CD14-positive monocyte (primary cell): ENCODE measurements around the gene TFEB. TPM values are rescaled to one million over a fixed set of nuclear protein-coding genes. Genes with fewer than 3 reads are reported as not detected.

Experiments
- DNase-seq, 3 donors: peaks; one replicate each; pipeline ENCODE4 v3.0.0-alpha.2; 2011 to 2022
- H2AFZ ChIP-seq: 2 replicates; pipeline ENCODE4 v1.6.0; 2012; ENCODE audit warnings: mild to moderate bottlenecking, low read depth, low read length, inconsistent platforms; ENCODE audit not compliant: insufficient read depth, poor library complexity, severe bottlenecking
- H3K27ac ChIP-seq, 2 donors: 1 replicate in 1 of 2; 2 replicates in 1 of 2; pipeline ENCODE4 v1.5.1; 2012 to 2013; ENCODE audit warnings: low read length in 2 of 2, control low read depth in 1 of 2, inconsistent platforms in 1 of 2, low read depth in 1 of 2, mild to moderate bottlenecking in 1 of 2
- H3K27me3 ChIP-seq, 2 donors: one replicate each; pipeline versions ENCODE4 v1.6.0 to v1.6.1; 2011 to 2013; ENCODE audit warnings: low read length in 2 of 2; ENCODE audit not compliant: control insufficient read depth in 2 of 2, insufficient read depth in 2 of 2
- H3K36me3 ChIP-seq, 2 donors: replicated peaks in 1 of 2; 1 replicate in 1 of 2; 2 replicates in 1 of 2; pipeline versions ENCODE4 v1.5.1 to v1.6.1; 2012 to 2013; ENCODE audit warnings: low read length in 2 of 2, control low read depth in 1 of 2, inconsistent platforms in 1 of 2, mild to moderate bottlenecking in 1 of 2; ENCODE audit not compliant: insufficient read depth in 2 of 2, control insufficient read depth in 1 of 2
- H3K4me1 ChIP-seq, 2 donors: 1 replicate in 1 of 2; 2 replicates in 1 of 2; pipeline versions ENCODE4 v1.5.1 to v1.6.1; 2012 to 2013; ENCODE audit warnings: low read length in 2 of 2, control low read depth in 1 of 2, inconsistent platforms in 1 of 2, mild to moderate bottlenecking in 1 of 2, moderate library complexity in 1 of 2; ENCODE audit not compliant: insufficient read depth in 2 of 2, control insufficient read depth in 1 of 2
- H3K4me2 ChIP-seq: replicated peaks from 2 replicates; pipeline ENCODE3; 2012; ENCODE audit warnings: low read length, moderate library complexity, mild to moderate bottlenecking; ENCODE audit not compliant: poor library complexity, severe bottlenecking; ENCODE audit errors: extremely low read depth
- H3K4me3 ChIP-seq, 3 experiments: fragments of 200-600 bp in 1 of 3; sonication (generic) in 1 of 3; replicated peaks in 1 of 3; 1 replicate in 2 of 3; 2 replicates in 1 of 3; pipeline ENCODE4 v1.5.1; 2011 to 2013; ENCODE audit warnings: low read length in 3 of 3, mild to moderate bottlenecking in 3 of 3, control low read depth in 2 of 3, low read depth in 2 of 3, inconsistent platforms in 1 of 3, moderate library complexity in 1 of 3
- H3K79me2 ChIP-seq: 2 replicates; pipeline ENCODE4 v1.6.0; 2012; ENCODE audit warnings: mild to moderate bottlenecking, control low read depth, inconsistent platforms, low read length, moderate library complexity; ENCODE audit not compliant: insufficient read depth
- H3K9ac ChIP-seq: 2 replicates; pipeline ENCODE4 v1.6.0; 2017; ENCODE audit warnings: low read length, mild to moderate bottlenecking; ENCODE audit not compliant: insufficient read depth, poor library complexity, severe bottlenecking
- H3K9me3 ChIP-seq, 2 donors: replicated peaks in 1 of 2; 1 replicate in 1 of 2; 2 replicates in 1 of 2; pipeline versions ENCODE4 v1.5.1 to v1.6.1; 2012 to 2013; ENCODE audit warnings: low read length in 2 of 2, control low read depth in 1 of 2; ENCODE audit not compliant: control insufficient read depth in 1 of 2, insufficient read depth in 1 of 2
- H4K20me1 ChIP-seq: 2 replicates; pipeline ENCODE4 v1.6.0; 2012; ENCODE audit warnings: mild to moderate bottlenecking, low read length, control low read depth, moderate library complexity; ENCODE audit not compliant: insufficient read depth
- H3K27ac Mint-ChIP-seq, 7 donors: one replicate each; pipeline ENCODE4 v1.8.0; 2020; ENCODE audit warnings: mild to moderate bottlenecking in 7 of 7, mixed read lengths in 7 of 7, moderate library complexity in 6 of 7, inconsistent platforms in 2 of 7
- H3K27me3 Mint-ChIP-seq, 3 donors: one replicate each; pipeline ENCODE4 v1.8.0; 2021 to 2022; ENCODE audit warnings: low read depth in 3 of 3, mild to moderate bottlenecking in 3 of 3, mixed read lengths in 3 of 3, moderate library complexity in 3 of 3, inconsistent platforms in 1 of 3
- H3K36me3 Mint-ChIP-seq, 2 donors: one replicate each; pipeline ENCODE4 v1.8.0; 2020; ENCODE audit warnings: mixed read lengths in 2 of 2, inconsistent platforms in 1 of 2, mild to moderate bottlenecking in 1 of 2
- H3K4me1 Mint-ChIP-seq: one replicate; pipeline ENCODE4 v1.8.0; 2020; ENCODE audit warnings: mild to moderate bottlenecking, mixed read lengths
- H3K4me3 Mint-ChIP-seq, 2 donors: one replicate each; pipeline ENCODE4 v1.8.0; 2020; ENCODE audit warnings: mild to moderate bottlenecking in 2 of 2, mixed read lengths in 2 of 2, moderate library complexity in 1 of 2
- H3K9me3 Mint-ChIP-seq, 7 donors: one replicate each; pipeline ENCODE4 v1.8.0; 2020 to 2022; ENCODE audit warnings: mixed read lengths in 7 of 7, mild to moderate bottlenecking in 6 of 7, moderate library complexity in 6 of 7, inconsistent platforms in 2 of 7
- CTCF ChIP-seq: fragments of 200-600 bp; IDR thresholded peaks from one replicate; pipeline ENCODE4 v1.8.0; 2022; ENCODE audit warnings: antibody characterized with exemption, mild to moderate bottlenecking
- whole genome bisulfite sequencing: methylation state at CpG from one replicate; pipeline ENCODE4 v1.1.5; 2013; ENCODE audit warnings: missing lambda C conversion rate; ENCODE audit not compliant: insufficient coverage; 5-methylcytosine and 5-hydroxymethylcytosine counted together
- intact Hi-C, 2 donors: fragments of 100-400 bp; cut with micrococcal nuclease; formaldehyde crosslinking; loops; one replicate each; pipeline versions ENCODE4 v1.15.0 to v1.15.1; 2023
- polyA plus RNA-seq, 3 donors: library from polyadenylated mRNA; depleted of rRNA in 1 of 3; unstranded in 2 of 3; stranded (reverse) in 1 of 3; fragments of 300-500 nt in 2 of 3; fragments of >200 nt in 1 of 3; fragmentation: Illumina TruSeq in 2 of 3; gene quantifications; 1 replicate in 2 of 3; 2 replicates in 1 of 3; pipeline ENCODE4 v1.2.3, GENCODE V29; 2012 to 2021

TFEB gene
- polyA plus RNA-seq, 3 donors, result 42.6 to 60.0 (median 55.0) TPM

- Histone ChIP-seq H4K20me1 (no peaks in the 10 kb centered on the region), H3K36me3 (no peaks in the 10 kb centered on the region), H3K27ac (no peak overlapping the region), H3K4me3 (no peak overlapping the region), H2AFZ (no peak overlapping the region), H3K79me2 (no peaks in the 10 kb centered on the region), H3K4me2 (no peak overlapping the region), H3K9me3 (no peaks in the 10 kb centered on the region), H3K4me1 (no peaks in the 10 kb centered on the region), H3K9ac (no peak overlapping the region), H3K27me3 (no peaks in the 10 kb centered on the region)
- 25% methylated on average over 2 of the region's 2 CpGs for WGBS
- H3K4me1 Mint-ChIP-seq, result peaks cover under 1% of the 10 kb centered on the region
- H3K36me3 Mint-ChIP-seq, result peaks cover 0 to 2% of the 10 kb centered on the region in 2 donors
- peaks cover 0 to 7% (median 4%) of the 10 kb centered on the region in 3 donors for H3K27me3 Mint-ChIP-seq
- H3K9me3 Mint-ChIP-seq, result no peaks in the 10 kb centered on the region
- DNase-seq, result peak; percentile 21 to 33 (median 23)
- H3K4me3 Mint-ChIP-seq, result no peak overlapping the region
- peak overlapping the region in 2 of 7 donors; percentile 62 to 66 for H3K27ac Mint-ChIP-seq
- no peak for TF ChIP-seq CTCF
- intact Hi-C loops, result loop anchor here in 1 of 2 donors (10.0 kb wide), 1 partner anchor 159 kb away; no protein-coding TSS in a partner anchor
These were observed 28.1 kb upstream of the TFEB start for GRCh38 chr6:41763470-41763869.

- Mint-ChIP-seq H3K27me3 (peaks cover 3 to 14% (median 7%) of the 10 kb centered on the region in 3 donors), H3K27ac (peak overlapping the region in 1 of 7 donors; percentile 52), H3K9me3 (no peaks in the 10 kb centered on the region), H3K36me3 (no peaks in the 10 kb centered on the region), H3K4me1 (no peaks in the 10 kb centered on the region), H3K4me3 (no peak overlapping the region)
- Histone ChIP-seq H3K79me2 (no peaks in the 10 kb centered on the region), H3K9ac (no peak overlapping the region), H3K9me3 (no peaks in the 10 kb centered on the region), H3K27me3 (no peaks in the 10 kb centered on the region), H3K4me2 (no peak overlapping the region), H3K36me3 (no peaks in the 10 kb centered on the region), H4K20me1 (no peaks in the 10 kb centered on the region), H3K27ac (no peak overlapping the region), H3K4me1 (no peaks in the 10 kb centered on the region), H3K4me3 (no peak overlapping the region), H2AFZ (no peak overlapping the region)
- intact Hi-C loops, result loop anchor here in 1 of 2 donors (10.0 kb wide), 1 partner anchor 155 kb away; no protein-coding TSS in a partner anchor
- no peak for TF ChIP-seq CTCF
- WGBS, result 100% methylated on average over 1 of the region's 2 CpGs
- DNase-seq, result no peak
These were observed 24.6 kb upstream of the TFEB start for GRCh38 chr6:41759905-41760579.
